Right lobe of liver (tissue), 4 donors: ENCODE measurements around the gene MFRP.

ENCODE experiments used
- POLR2A ChIP-seq: fragments of 450-650 bp; IDR thresholded peaks from one replicate; pipeline ENCODE4 v1.6.1; 2017; ENCODE audit warnings: antibody characterized with exemption, mild to moderate bottlenecking
- TF ChIP-seq, protein P1 (sequence below), 4 donors: fragments of 200-600 bp in 3 of 4; fragments of 450-650 bp in 1 of 4; IDR thresholded peaks; one replicate each; pipeline versions ENCODE4 v1.5.1 to v1.8.0; 2016 to 2022; ENCODE audit warnings: antibody characterized with exemption in 4 of 4, mild to moderate bottlenecking in 2 of 4
- donor health status: DM: no; HTN: no; CAD: no.
- donor health status: DM: no; HTN: no; CAD: no.
- donor health status: DM: no; HTN: yes; CAD: no.

DNA sequence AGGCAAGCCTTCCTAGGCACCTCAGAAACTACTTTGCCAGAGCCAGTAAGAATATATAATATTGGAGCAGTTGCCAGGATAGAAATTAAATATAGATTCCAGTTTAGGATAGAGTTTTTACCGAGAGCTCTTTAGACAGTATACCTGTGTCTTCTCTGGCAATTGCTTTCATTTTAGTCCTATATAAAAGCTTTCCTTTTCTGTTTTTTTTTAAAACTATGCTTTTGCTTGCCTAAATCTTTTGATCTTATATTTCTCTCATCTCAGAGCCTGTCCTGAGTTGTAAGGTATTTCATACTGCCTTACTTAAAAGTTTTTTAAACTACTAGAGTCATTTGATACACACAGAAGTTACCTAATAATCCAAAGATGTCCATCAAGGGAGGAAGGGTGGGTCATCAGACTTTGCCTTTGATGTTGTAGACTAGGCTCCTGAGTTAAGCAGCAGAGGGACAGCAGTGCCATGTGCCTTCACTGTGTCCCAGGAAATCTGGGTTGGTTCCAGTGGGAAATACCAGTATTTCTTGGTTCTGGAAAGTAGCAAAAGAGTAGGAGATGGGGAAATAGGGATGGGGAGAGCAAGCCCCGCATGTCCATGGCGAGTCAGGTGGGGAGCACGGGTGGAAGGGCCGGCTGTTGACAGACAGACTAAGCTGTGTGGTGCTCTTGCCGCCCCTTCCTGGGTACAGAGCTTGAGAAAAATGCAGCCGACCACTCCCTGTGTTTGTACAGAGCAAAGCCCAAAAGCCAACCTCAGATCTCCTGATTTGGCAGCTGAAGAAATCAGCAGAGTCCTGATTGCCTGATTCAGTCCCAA, 40.7 kb downstream of the MFRP start:
- TF ChIP-seq, protein P1, sequence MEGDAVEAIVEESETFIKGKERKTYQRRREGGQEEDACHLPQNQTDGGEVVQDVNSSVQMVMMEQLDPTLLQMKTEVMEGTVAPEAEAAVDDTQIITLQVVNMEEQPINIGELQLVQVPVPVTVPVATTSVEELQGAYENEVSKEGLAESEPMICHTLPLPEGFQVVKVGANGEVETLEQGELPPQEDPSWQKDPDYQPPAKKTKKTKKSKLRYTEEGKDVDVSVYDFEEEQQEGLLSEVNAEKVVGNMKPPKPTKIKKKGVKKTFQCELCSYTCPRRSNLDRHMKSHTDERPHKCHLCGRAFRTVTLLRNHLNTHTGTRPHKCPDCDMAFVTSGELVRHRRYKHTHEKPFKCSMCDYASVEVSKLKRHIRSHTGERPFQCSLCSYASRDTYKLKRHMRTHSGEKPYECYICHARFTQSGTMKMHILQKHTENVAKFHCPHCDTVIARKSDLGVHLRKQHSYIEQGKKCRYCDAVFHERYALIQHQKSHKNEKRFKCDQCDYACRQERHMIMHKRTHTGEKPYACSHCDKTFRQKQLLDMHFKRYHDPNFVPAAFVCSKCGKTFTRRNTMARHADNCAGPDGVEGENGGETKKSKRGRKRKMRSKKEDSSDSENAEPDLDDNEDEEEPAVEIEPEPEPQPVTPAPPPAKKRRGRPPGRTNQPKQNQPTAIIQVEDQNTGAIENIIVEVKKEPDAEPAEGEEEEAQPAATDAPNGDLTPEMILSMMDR (IDR thresholded peaks at IDR 0.05), result no peak
- no peak for TF ChIP-seq POLR2A
